COLO668 (cell line): ENCODE data around the gene FNBP1L.

Source experiments
- DNase-seq: peaks from one replicate; lab custom pipeline; 2025; ENCODE audit not compliant: unreplicated experiment; lab: John Stamatoyannopoulos, UW

Gene FNBP1L

GRCh38 chr1:93483606-93484005, 35.7 kb downstream of the FNBP1L start:
- DNase-seq, result no peak

- DNase-seq, result no peak
Observed at GRCh38 chr1:93488207-93488606, 40.3 kb downstream of the FNBP1L start.

- no peak for DNase-seq
Observed at GRCh38 chr1:93489756-93490155, 41.8 kb downstream of the FNBP1L start.

- DNase-seq, result no peak
Observed at GRCh38 chr1:93490357-93490756, 42.4 kb downstream of the FNBP1L start.

- DNase-seq, result no peak
Observed at GRCh38 chr1:93495911-93496310, 48.0 kb downstream of the FNBP1L start.

GRCh38 chr1:93496520-93496919, 48.6 kb downstream of the FNBP1L start:
- DNase-seq, result no peak

GRCh38 chr1:93499075-93499474, 51.2 kb downstream of the FNBP1L start:
- DNase-seq, result no peak

GRCh38 chr1:93499533-93499932, 51.6 kb downstream of the FNBP1L start:
- no peak for DNase-seq

GRCh38 chr1:93500275-93500674, 52.4 kb downstream of the FNBP1L start:
- DNase-seq, result no peak

- DNase-seq, result no peak
Observed at GRCh38 chr1:93501399-93501798, 53.5 kb downstream of the FNBP1L start.

GRCh38 chr1:93501829-93502369, 54.0 kb downstream of the FNBP1L start:
- DNase-seq, result no peak

GRCh38 chr1:93502571-93502970, 54.7 kb downstream of the FNBP1L start:
- no peak for DNase-seq

- no peak for DNase-seq
Observed at GRCh38 chr1:93503163-93503562, 55.2 kb downstream of the FNBP1L start.

GRCh38 chr1:93503816-93504215, 55.9 kb downstream of the FNBP1L start:
- DNase-seq, result no peak

- no peak for DNase-seq
Observed at GRCh38 chr1:93504247-93505033, 56.5 kb downstream of the FNBP1L start.

GRCh38 chr1:93506126-93506525, 58.2 kb downstream of the FNBP1L start:
- DNase-seq, result no peak

GRCh38 chr1:93516164-93516563, 68.2 kb downstream of the FNBP1L start:
- DNase-seq, result no peak

GRCh38 chr1:93518516-93518915, 70.6 kb downstream of the FNBP1L start:
- DNase-seq, result no peak

GRCh38 chr1:93519199-93519829, 71.4 kb downstream of the FNBP1L start:
- DNase-seq, result no peak

GRCh38 chr1:93521618-93522017, 73.7 kb downstream of the FNBP1L start:
- DNase-seq, result no peak

GRCh38 chr1:93522721-93523120, 74.8 kb downstream of the FNBP1L start:
- no peak for DNase-seq

- no peak for DNase-seq
Observed at GRCh38 chr1:93525431-93525830, 77.5 kb downstream of the FNBP1L start.
